Left hindlimb (tissue), 1 donor: ENCODE measurements around the gene CYB561.

Experiments used
- DNase-seq: peaks from one replicate; pipeline ENCODE4 v3.0.0-alpha.2; 2018

CYB561 gene

GRCh38 chr17:63447471-63448009 is 1.4 kb upstream of the CYB561 start:
- no peak for DNase-seq

GRCh38 chr17:63446753-63447470 is 806 bp upstream of the CYB561 start:
- peak; percentile 67 for DNase-seq

GRCh38 chr17:63445571-63445953 is 544 bp downstream of the CYB561 start:
- DNase-seq = no peak

GRCh38 chr17:63445065-63445464 is 1.0 kb downstream of the CYB561 start:
- no peak for DNase-seq

- no peak for DNase-seq
These were observed 1.6 kb downstream of the CYB561 start for GRCh38 chr17:63444457-63444856.

GRCh38 chr17:63443053-63443452 is 3.1 kb downstream of the CYB561 start:
- no peak for DNase-seq

- no peak for DNase-seq
These were observed 3.5 kb downstream of the CYB561 start for GRCh38 chr17:63442549-63443035.

- no peak for DNase-seq
These were observed 4.0 kb downstream of the CYB561 start for GRCh38 chr17:63442074-63442473.

GRCh38 chr17:63441654-63442053 is 4.5 kb downstream of the CYB561 start:
- no peak for DNase-seq

GRCh38 chr17:63440770-63441335 is 5.3 kb downstream of the CYB561 start:
- DNase-seq = no peak

- no peak for DNase-seq
These were observed 5.9 kb downstream of the CYB561 start for GRCh38 chr17:63440127-63440769.

GRCh38 chr17:63439687-63440086 is 6.4 kb downstream of the CYB561 start:
- DNase-seq = no peak

GRCh38 chr17:63438092-63439051 is 7.7 kb downstream of the CYB561 start:
- DNase-seq = no peak

- no peak for DNase-seq
These were observed 8.6 kb downstream of the CYB561 start for GRCh38 chr17:63437287-63438091.

- DNase-seq = no peak
These were observed 9.5 kb downstream of the CYB561 start for GRCh38 chr17:63436523-63437110.

- no peak for DNase-seq
These were observed 10.2 kb downstream of the CYB561 start for GRCh38 chr17:63435681-63436522.

GRCh38 chr17:63434951-63435571 is 11.0 kb downstream of the CYB561 start:
- no peak for DNase-seq

- peak; percentile 68 for DNase-seq
These were observed 12.1 kb downstream of the CYB561 start for GRCh38 chr17:63433746-63434591.
